Fibroblast of lung (primary cell): ENCODE data around the gene VGLL3. TPM values are rescaled to one million over a fixed set of nuclear protein-coding genes. Genes with fewer than 3 reads are reported as not detected.

Source experiments
- DNase-seq, 2 donors: peaks; one replicate each; pipeline versions ENCODE4 v3.0.0 to v3.0.0-alpha.2; 2010; ENCODE audit warnings: low read depth in 2 of 2
- H2AFZ ChIP-seq: 2 replicates; pipeline ENCODE4 v1.5.1; 2012; ENCODE audit warnings: low read length, control low read depth, inconsistent platforms
- H3K27ac ChIP-seq: 2 replicates; pipeline ENCODE4 v1.5.1; 2011; ENCODE audit warnings: low read length, control low read depth; ENCODE audit not compliant: insufficient read depth
- H3K27me3 ChIP-seq: 2 replicates; pipeline ENCODE4 v1.5.1; 2011; ENCODE audit warnings: mild to moderate bottlenecking, low read length; ENCODE audit not compliant: control insufficient read depth, insufficient read depth
- H3K36me3 ChIP-seq: 2 replicates; pipeline ENCODE4 v1.5.1; 2011; ENCODE audit warnings: low read length; ENCODE audit not compliant: control insufficient read depth, insufficient read depth
- H3K4me1 ChIP-seq: 2 replicates; pipeline ENCODE4 v1.5.1; 2011; ENCODE audit warnings: low read length; ENCODE audit not compliant: control insufficient read depth, insufficient read depth; ENCODE audit errors: extremely low read depth
- H3K4me2 ChIP-seq: 2 replicates; pipeline ENCODE4 v1.5.1; 2011; ENCODE audit warnings: low read length, control low read depth; ENCODE audit not compliant: insufficient read depth; ENCODE audit errors: extremely low read depth
- H3K4me3 ChIP-seq, 4 experiments: fragments of 200-600 bp in 1 of 4; sonication (generic) in 1 of 4; replicated peaks in 1 of 4; 2 replicates each; pipeline ENCODE4 v1.5.1; 2011 to 2016; ENCODE audit warnings: low read length in 4 of 4, low read depth in 3 of 4, mild to moderate bottlenecking in 3 of 4, control low read depth in 2 of 4, inconsistent platforms in 1 of 4, mixed read lengths in 1 of 4; ENCODE audit not compliant: insufficient read depth in 1 of 4; ENCODE audit errors: control extremely low read depth in 1 of 4
- H3K79me2 ChIP-seq: 2 replicates; pipeline ENCODE4 v1.5.1; 2012; ENCODE audit warnings: mild to moderate bottlenecking, low read length, inconsistent platforms; ENCODE audit not compliant: control insufficient read depth, insufficient read depth
- H3K9ac ChIP-seq: 2 replicates; pipeline ENCODE4 v1.5.1; 2011; ENCODE audit warnings: mild to moderate bottlenecking, low read length, control low read depth; ENCODE audit not compliant: insufficient read depth
- H3K9me3 ChIP-seq: 2 replicates; pipeline ENCODE4 v1.5.1; 2012; ENCODE audit warnings: low read depth, low read length; ENCODE audit not compliant: control insufficient read depth, insufficient read depth
- H4K20me1 ChIP-seq: 2 replicates; pipeline ENCODE4 v1.5.1; 2011; ENCODE audit warnings: low read length; ENCODE audit not compliant: control insufficient read depth, insufficient read depth; ENCODE audit errors: extremely low read depth
- CTCF ChIP-seq, 2 donors: IDR thresholded peaks in 1 of 2; conservative IDR thresholded peaks in 1 of 2; 1 replicate in 1 of 2; 2 replicates in 1 of 2; pipeline ENCODE4 v1.5.1; 2011 to 2012; ENCODE audit warnings: low read length in 2 of 2, control low read depth in 1 of 2, inconsistent platforms in 1 of 2, low read depth in 1 of 2, mild to moderate bottlenecking in 1 of 2
- EZH2 ChIP-seq: IDR thresholded peaks from 2 replicates; pipeline ENCODE4 v1.5.1; 2012; ENCODE audit warnings: low read length, control low read depth, mild to moderate bottlenecking; ENCODE audit errors: missing control alignments
- polyA plus RNA-seq, 2 donors: library from polyadenylated mRNA; depleted of rRNA in 1 of 2; stranded (reverse) in 1 of 2; unstranded in 1 of 2; fragments of >200 nt; gene quantifications; 2 replicates each; pipeline ENCODE4 v1.2.1, GENCODE V29; 2011 to 2012; ENCODE audit warnings: missing spikeins in 1 of 2
- total RNA-seq: library from RNA; depleted of rRNA; stranded (reverse); fragments of >200 nt; gene quantifications from 2 replicates; pipeline ENCODE4 v1.2.1, GENCODE V29; 2014

Gene VGLL3
- total and polyA plus RNA-seq, 2 donors (not counting 1 experiment from before 2014, with no cell fraction given): 53.7 to 222 TPM

GRCh38 chr3:86998569-86998968 lies 7.6 kb upstream of the VGLL3 start:
- H3K4me1 ChIP-seq: peaks cover 12% of the 10 kb centered on the region
- no peaks in the 10 kb centered on the region for H3K79me2 ChIP-seq
- H3K4me3 ChIP-seq: no peak overlapping the region
- DNase-seq: no peak
- H3K9me3 ChIP-seq: no peaks in the 10 kb centered on the region
- TF ChIP-seq EZH2 (no peak), CTCF (conservative IDR thresholded peaks at IDR 0.05 in 1 of 2, IDR thresholded peaks at IDR 0.05 in 1 of 2; ENCODE audit: low read depth in 1 of 2, low read length in 2 of 2) (no peak)
- H3K27ac ChIP-seq: no peak overlapping the region
- no peaks in the 10 kb centered on the region for H4K20me1 ChIP-seq
- no peak overlapping the region for H2AFZ ChIP-seq
- H3K27me3 ChIP-seq: no peaks in the 10 kb centered on the region
- no peak overlapping the region for H3K9ac ChIP-seq
- H3K4me2 ChIP-seq: no peak overlapping the region
- H3K36me3 ChIP-seq: no peaks in the 10 kb centered on the region

DNA sequence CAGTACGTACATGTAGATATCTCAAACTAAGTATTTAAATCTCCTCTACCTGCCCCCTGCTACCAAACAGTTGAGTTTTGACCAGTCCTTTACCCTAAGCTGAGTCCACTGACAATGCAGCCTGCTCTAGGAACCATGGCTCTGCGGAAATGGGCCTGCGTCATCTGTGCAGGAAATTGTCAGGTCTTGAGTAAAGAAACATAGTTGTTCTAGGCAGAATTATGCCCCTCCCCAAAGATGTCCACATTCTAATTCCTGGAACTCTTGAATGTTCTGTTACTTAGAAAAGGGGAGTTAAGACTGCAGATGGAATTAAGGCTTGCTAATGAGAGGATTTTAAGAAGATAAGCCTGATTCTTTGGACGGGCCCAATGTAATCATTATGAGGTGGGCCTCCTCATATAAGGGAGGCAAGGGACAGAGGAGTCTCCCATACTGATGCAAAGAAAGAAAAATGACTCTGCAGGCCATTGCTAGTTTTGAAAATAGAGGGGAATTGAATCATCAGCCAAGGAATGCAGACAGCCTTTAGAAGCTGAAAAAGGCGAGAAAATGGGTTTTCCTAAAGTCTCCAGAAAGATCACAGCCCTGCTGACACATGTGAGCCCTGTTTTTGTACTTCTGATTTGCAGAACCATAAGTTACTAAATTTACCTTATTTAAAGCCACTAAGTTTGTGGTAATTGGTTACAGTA lies 5.5 kb upstream of the VGLL3 start:
- peak in 1 of 2 donors; percentile 66 for DNase-seq
- no peak for TF ChIP-seq CTCF (conservative IDR thresholded peaks at IDR 0.05 in 1 of 2, IDR thresholded peaks at IDR 0.05 in 1 of 2; ENCODE audit: low read depth in 1 of 2, low read length in 2 of 2)
- TF ChIP-seq EZH2: no peak
- H3K27ac ChIP-seq: no peak overlapping the region
- no peaks in the 10 kb centered on the region for H3K36me3 ChIP-seq
- no peak overlapping the region for H2AFZ ChIP-seq
- no peaks in the 10 kb centered on the region for H3K79me2 ChIP-seq
- H4K20me1 ChIP-seq: no peaks in the 10 kb centered on the region
- no peaks in the 10 kb centered on the region for H3K9me3 ChIP-seq
- H3K9ac ChIP-seq: no peak overlapping the region
- no peak overlapping the region for H3K4me3 ChIP-seq
- H3K4me1 ChIP-seq: peaks cover 18% of the 10 kb centered on the region
- H3K27me3 ChIP-seq: no peaks in the 10 kb centered on the region
- H3K4me2 ChIP-seq: no peak overlapping the region

DNA sequence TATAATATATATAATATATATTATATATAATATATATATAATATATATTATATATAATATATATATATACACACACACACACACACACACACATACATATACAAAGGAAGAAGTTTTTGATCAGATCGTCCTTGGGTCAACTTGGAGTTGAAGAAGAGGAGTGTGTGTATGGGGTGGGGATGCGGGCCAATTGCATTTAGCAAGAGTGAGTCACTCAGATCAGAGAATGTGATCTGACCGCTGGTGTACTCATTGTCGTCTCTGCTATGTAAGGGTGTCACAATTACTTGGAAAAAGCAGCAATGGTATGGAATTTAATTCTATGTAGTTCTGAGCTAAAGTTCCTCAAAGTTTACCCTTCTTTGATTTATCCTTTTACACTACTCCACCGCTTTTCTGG lies 4.6 kb upstream of the VGLL3 start:
- peak; percentile 90 to 94 for DNase-seq
- H3K36me3 ChIP-seq: no peaks in the 10 kb centered on the region
- H2AFZ ChIP-seq: no peak overlapping the region
- no peak overlapping the region for H3K4me3 ChIP-seq
- H3K27ac ChIP-seq: no peak overlapping the region
- H3K4me1 ChIP-seq: peaks cover 18% of the 10 kb centered on the region
- H4K20me1 ChIP-seq: no peaks in the 10 kb centered on the region
- no peaks in the 10 kb centered on the region for H3K27me3 ChIP-seq
- peaks cover 6% of the 10 kb centered on the region for H3K79me2 ChIP-seq
- TF ChIP-seq EZH2 (no peak), CTCF (conservative IDR thresholded peaks at IDR 0.05 in 1 of 2, IDR thresholded peaks at IDR 0.05 in 1 of 2; ENCODE audit: low read depth in 1 of 2, low read length in 2 of 2) (no peak)
- H3K9ac ChIP-seq: no peak overlapping the region
- H3K4me2 ChIP-seq: no peak overlapping the region
- H3K9me3 ChIP-seq: no peaks in the 10 kb centered on the region
